Neural cell (in vitro differentiated cells): ENCODE data around the gene CACNA1I. TPM values are rescaled to one million over a fixed set of nuclear protein-coding genes. Genes with fewer than 3 reads are reported as not detected.

Experiments
- H2AFZ ChIP-seq: fragments of 200-600, 300-800 bp; sonication (generic), shearing (Covaris generic); 2 replicates; pipeline ENCODE4 v1.6.0; 2014; ENCODE audit warnings: low read depth, mild to moderate bottlenecking, antibody characterized with exemption, low read length, moderate library complexity
- H3F3A ChIP-seq: fragments of 200-600 bp; shearing (Covaris generic); 2 replicates; pipeline ENCODE4 v1.6.1; 2016; ENCODE audit warnings: mild to moderate bottlenecking, moderate library complexity, mixed read lengths, antibody characterized with exemption, low read length; ENCODE audit not compliant: insufficient read depth, poor library complexity, severe bottlenecking
- H3K27ac ChIP-seq: fragments of 200-600, 300-800 bp; sonication (generic), shearing (Covaris generic); 2 replicates; pipeline ENCODE4 v1.5.1; 2014; ENCODE audit warnings: mild to moderate bottlenecking, low read length, moderate library complexity
- H3K27me3 ChIP-seq: fragments of 300-800, 200-600 bp; sonication (generic), shearing (Covaris generic); 2 replicates; pipeline ENCODE4 v1.6.0; 2014; ENCODE audit warnings: mild to moderate bottlenecking, low read depth, low read length, moderate library complexity; ENCODE audit not compliant: insufficient read depth
- H3K36me3 ChIP-seq: fragments of 300-800, 200-600 bp; sonication (generic), shearing (Covaris generic); 2 replicates; pipeline ENCODE4 v1.5.1; 2014; ENCODE audit warnings: mild to moderate bottlenecking, antibody characterized with exemption, low read length, moderate library complexity; ENCODE audit not compliant: insufficient read depth
- H3K4me2 ChIP-seq: fragments of 300-800, 200-600 bp; sonication (generic), shearing (Covaris generic); 2 replicates; pipeline ENCODE4 v1.6.0; 2014; ENCODE audit warnings: mild to moderate bottlenecking, low read length
- H3K4me3 ChIP-seq: fragments of 300-800, 200-600 bp; sonication (generic), shearing (Covaris generic); 2 replicates; pipeline ENCODE4 v1.5.1; 2014; ENCODE audit warnings: mild to moderate bottlenecking, low read length, moderate library complexity
- H3K79me2 ChIP-seq: fragments of 200-600 bp; shearing (Covaris generic); replicated peaks from 2 replicates; pipeline ENCODE4 v1.6.0; 2014; ENCODE audit warnings: mild to moderate bottlenecking, low read length, moderate library complexity; ENCODE audit not compliant: insufficient read depth
- H3K9ac ChIP-seq: fragments of 300-800, 200-600 bp; sonication (generic), shearing (Covaris generic); 2 replicates; pipeline ENCODE4 v1.6.1; 2016; ENCODE audit warnings: mild to moderate bottlenecking, low read length, mixed read lengths
- H3K9me2 ChIP-seq: fragments of 200-600 bp; shearing (Covaris generic); 2 replicates; pipeline ENCODE4 v1.6.1; 2016; ENCODE audit warnings: mild to moderate bottlenecking, low read length, mixed read lengths; ENCODE audit not compliant: insufficient read depth
- H3K9me3 ChIP-seq: fragments of 200-600, 300-800 bp; sonication (generic), shearing (Covaris generic); 2 replicates; pipeline ENCODE4 v1.6.1; 2016; ENCODE audit warnings: mild to moderate bottlenecking, mixed run types, low read length, moderate library complexity, mixed read lengths
- H4K20me1 ChIP-seq: fragments of 200-600 bp; shearing (Covaris generic); 2 replicates; pipeline ENCODE4 v1.6.1; 2016; ENCODE audit warnings: mild to moderate bottlenecking, mixed run types; ENCODE audit not compliant: insufficient read depth
- EP300 ChIP-seq: fragments of 450-650 bp; conservative IDR thresholded peaks from 2 replicates; pipeline ENCODE4 v1.6.1; 2014; ENCODE audit warnings: antibody characterized with exemption, mild to moderate bottlenecking, moderate library complexity; ENCODE audit not compliant: poor library complexity, severe bottlenecking
- EZH2 ChIP-seq: fragments of 200-600, 300-800 bp; shearing (Covaris generic), sonication (generic); IDR thresholded peaks from 2 replicates; pipeline ENCODE4 v1.6.1; 2014; ENCODE audit warnings: antibody characterized with exemption, low read length, borderline replicate concordance, mild to moderate bottlenecking; ENCODE audit not compliant: insufficient read depth, poor library complexity, severe bottlenecking
- MXI1 ChIP-seq: fragments of 450-650 bp; conservative IDR thresholded peaks from 2 replicates; pipeline ENCODE4 v1.6.1; 2014; ENCODE audit warnings: antibody characterized with exemption, mild to moderate bottlenecking; ENCODE audit not compliant: poor library complexity, severe bottlenecking
- POLR2AphosphoS5 ChIP-seq: IDR thresholded peaks from 2 replicates; pipeline ENCODE4 v1.6.1; 2012
- RAD21 ChIP-seq: fragments of 450-650 bp; conservative IDR thresholded peaks from 2 replicates; pipeline ENCODE4 v1.6.1; 2014; ENCODE audit warnings: antibody characterized with exemption, mild to moderate bottlenecking, moderate library complexity
- SMC3 ChIP-seq: fragments of 450-650 bp; conservative IDR thresholded peaks from 2 replicates; pipeline ENCODE4 v1.6.1; 2014; ENCODE audit warnings: antibody characterized with exemption, mild to moderate bottlenecking, moderate library complexity; ENCODE audit not compliant: poor library complexity
- TAF1 ChIP-seq: IDR thresholded peaks from 2 replicates; pipeline ENCODE4 v1.6.1; 2012; ENCODE audit warnings: low read depth
- polyA plus RNA-seq: library from polyadenylated mRNA; depleted of rRNA; stranded (reverse); fragments of >200 nt; gene quantifications from 2 replicates; pipeline ENCODE4 v1.2.3, GENCODE V29; 2014
- TF ChIP-seq, protein P1 (sequence below): IDR thresholded peaks from 2 replicates; pipeline ENCODE4 v1.6.1; 2012; ENCODE audit warnings: borderline replicate concordance
- TF ChIP-seq, protein P2 (sequence below): fragments of 450-650 bp; IDR thresholded peaks from 2 replicates; pipeline ENCODE4 v1.5.1; 2014; ENCODE audit warnings: antibody characterized with exemption, mild to moderate bottlenecking, moderate library complexity; ENCODE audit not compliant: poor library complexity, severe bottlenecking

The CACNA1I gene
- polyA plus RNA-seq, 1 donor from 2014 or later, result 1.9 TPM

DNA sequence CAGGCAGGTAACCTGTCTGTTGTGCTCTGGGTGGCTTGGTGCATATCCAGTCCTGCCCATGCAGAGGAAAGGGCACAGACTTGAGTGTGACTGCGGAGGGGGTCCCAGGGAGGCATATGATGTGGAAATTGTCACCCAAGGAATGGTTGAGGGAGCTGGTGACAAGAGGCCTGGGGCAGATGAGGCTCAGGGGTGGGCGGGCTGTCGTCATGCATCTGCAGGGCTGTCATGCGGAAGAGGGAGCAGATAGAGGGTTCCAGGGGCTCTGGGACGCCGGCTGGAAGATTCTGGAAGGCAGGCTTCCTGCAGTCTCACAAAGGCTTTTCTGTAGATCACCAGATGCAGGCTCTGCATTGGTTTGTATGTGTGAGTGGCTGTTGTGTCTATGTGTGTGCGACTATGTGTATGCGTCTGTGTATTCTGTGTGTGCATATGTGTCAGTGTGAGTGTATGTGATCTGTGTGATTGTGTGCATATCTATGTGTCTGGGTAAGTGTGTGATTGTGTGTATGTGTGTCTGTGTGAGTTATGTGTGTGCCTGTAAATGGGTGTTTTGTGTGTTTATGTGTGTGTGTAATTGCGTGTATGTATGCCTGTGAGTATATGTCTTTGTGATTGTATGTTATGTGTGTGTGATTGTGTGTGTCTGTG is 7.6 kb upstream of the CACNA1I start:
- no peaks in the 10 kb centered on the region for H4K20me1 ChIP-seq
- H3K27me3 ChIP-seq, result peaks cover 25% of the 10 kb centered on the region
- H3F3A ChIP-seq, result no peaks in the 10 kb centered on the region

DNA sequence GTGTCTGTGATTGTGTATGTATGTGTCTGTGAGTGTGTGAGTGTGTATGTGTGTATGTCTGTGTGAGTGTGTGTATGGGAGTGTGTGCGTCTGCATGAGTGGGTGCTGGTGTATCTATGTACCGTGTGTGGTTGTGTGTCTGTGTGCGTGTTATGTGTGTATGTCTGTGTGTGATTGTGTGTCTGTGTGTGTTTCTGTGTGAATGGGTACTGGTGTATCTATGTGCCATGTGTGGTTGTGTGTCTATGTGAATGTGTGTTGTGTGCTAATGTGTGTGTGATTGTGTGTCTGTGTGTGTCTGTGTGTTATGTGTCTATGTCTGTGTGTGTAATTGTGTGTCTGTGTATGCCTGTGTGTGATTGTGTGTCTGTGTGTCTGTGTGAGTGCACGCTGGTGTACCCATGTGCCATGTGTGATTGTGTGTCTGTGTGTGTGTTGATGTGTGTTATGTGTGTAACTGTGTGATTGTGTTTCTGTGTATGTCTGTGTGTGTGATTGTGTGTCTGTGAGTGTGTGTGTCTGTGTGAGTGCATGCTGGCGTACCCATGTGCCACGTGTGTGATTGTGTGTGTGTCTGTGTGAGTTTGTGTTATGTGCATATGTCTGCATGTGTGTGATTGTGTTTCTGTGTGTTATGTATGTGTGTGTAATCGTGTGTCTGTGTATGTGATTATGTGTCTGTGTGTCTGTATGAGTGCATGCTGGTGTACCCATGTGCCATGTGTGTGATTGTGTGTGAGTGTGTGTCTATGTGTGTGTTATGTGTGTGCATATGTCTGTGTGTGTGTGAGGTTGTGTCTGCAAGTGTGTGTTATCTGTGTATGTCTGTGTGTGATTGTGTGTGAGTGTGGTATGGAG is 6.8 kb upstream of the CACNA1I start:
- Histone ChIP-seq H3F3A (no peaks in the 10 kb centered on the region), H3K9me2 (no peaks in the 10 kb centered on the region), H3K4me2 (no peak overlapping the region), H3K27me3 (peaks cover 17% of the 10 kb centered on the region), H4K20me1 (no peaks in the 10 kb centered on the region), H3K36me3 (no peaks in the 10 kb centered on the region), H3K27ac (no peak overlapping the region), H2AFZ (no peak overlapping the region), H3K4me3 (no peak overlapping the region), H3K9me3 (no peaks in the 10 kb centered on the region), H3K9ac (no peak overlapping the region), H3K79me2 (no peaks in the 10 kb centered on the region)
- no peak for TF ChIP-seq SMC3
- TF ChIP-seq, protein P1, sequence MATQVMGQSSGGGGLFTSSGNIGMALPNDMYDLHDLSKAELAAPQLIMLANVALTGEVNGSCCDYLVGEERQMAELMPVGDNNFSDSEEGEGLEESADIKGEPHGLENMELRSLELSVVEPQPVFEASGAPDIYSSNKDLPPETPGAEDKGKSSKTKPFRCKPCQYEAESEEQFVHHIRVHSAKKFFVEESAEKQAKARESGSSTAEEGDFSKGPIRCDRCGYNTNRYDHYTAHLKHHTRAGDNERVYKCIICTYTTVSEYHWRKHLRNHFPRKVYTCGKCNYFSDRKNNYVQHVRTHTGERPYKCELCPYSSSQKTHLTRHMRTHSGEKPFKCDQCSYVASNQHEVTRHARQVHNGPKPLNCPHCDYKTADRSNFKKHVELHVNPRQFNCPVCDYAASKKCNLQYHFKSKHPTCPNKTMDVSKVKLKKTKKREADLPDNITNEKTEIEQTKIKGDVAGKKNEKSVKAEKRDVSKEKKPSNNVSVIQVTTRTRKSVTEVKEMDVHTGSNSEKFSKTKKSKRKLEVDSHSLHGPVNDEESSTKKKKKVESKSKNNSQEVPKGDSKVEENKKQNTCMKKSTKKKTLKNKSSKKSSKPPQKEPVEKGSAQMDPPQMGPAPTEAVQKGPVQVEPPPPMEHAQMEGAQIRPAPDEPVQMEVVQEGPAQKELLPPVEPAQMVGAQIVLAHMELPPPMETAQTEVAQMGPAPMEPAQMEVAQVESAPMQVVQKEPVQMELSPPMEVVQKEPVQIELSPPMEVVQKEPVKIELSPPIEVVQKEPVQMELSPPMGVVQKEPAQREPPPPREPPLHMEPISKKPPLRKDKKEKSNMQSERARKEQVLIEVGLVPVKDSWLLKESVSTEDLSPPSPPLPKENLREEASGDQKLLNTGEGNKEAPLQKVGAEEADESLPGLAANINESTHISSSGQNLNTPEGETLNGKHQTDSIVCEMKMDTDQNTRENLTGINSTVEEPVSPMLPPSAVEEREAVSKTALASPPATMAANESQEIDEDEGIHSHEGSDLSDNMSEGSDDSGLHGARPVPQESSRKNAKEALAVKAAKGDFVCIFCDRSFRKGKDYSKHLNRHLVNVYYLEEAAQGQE, result no peak
- TF ChIP-seq RAD21, result no peak
- TF ChIP-seq, protein P2, sequence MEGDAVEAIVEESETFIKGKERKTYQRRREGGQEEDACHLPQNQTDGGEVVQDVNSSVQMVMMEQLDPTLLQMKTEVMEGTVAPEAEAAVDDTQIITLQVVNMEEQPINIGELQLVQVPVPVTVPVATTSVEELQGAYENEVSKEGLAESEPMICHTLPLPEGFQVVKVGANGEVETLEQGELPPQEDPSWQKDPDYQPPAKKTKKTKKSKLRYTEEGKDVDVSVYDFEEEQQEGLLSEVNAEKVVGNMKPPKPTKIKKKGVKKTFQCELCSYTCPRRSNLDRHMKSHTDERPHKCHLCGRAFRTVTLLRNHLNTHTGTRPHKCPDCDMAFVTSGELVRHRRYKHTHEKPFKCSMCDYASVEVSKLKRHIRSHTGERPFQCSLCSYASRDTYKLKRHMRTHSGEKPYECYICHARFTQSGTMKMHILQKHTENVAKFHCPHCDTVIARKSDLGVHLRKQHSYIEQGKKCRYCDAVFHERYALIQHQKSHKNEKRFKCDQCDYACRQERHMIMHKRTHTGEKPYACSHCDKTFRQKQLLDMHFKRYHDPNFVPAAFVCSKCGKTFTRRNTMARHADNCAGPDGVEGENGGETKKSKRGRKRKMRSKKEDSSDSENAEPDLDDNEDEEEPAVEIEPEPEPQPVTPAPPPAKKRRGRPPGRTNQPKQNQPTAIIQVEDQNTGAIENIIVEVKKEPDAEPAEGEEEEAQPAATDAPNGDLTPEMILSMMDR, result no peak
- no peak for TF ChIP-seq POLR2AphosphoS5
- TF ChIP-seq EP300, result no peak
- TF ChIP-seq TAF1, result no peak

More for the DNA sequence above, 7.6 kb upstream of the CACNA1I start:
- Histone ChIP-seq H2AFZ (no peak overlapping the region), H3K9ac (no peak overlapping the region), H3K79me2 (no peaks in the 10 kb centered on the region), H3K9me3 (no peaks in the 10 kb centered on the region), H3K9me2 (no peaks in the 10 kb centered on the region), H3K4me3 (no peak overlapping the region), H3K27ac (no peak overlapping the region), H3K36me3 (no peaks in the 10 kb centered on the region), H3K4me2 (no peak overlapping the region)
- TF ChIP-seq TAF1, result no peak
- no peak for TF ChIP-seq MXI1
- TF ChIP-seq, protein P1, result no peak
- TF ChIP-seq SMC3, result no peak
- TF ChIP-seq POLR2AphosphoS5, result no peak
- TF ChIP-seq EZH2, result no peak
- TF ChIP-seq RAD21, result no peak
- TF ChIP-seq, protein P2, result no peak
- no peak for TF ChIP-seq EP300
